Measurements from ENCODE around the gene CACNA1G.

The CACNA1G gene

GRCh38 chr17:50638606-50638965 lies 78.1 kb downstream of the CACNA1G start:
- H3K36me3 ChIP-seq (ENCODE audit: insufficient read depth, low read length): no peaks in the 10 kb centered on the region
- TF ChIP-seq EZH2phosphoT487 (IDR thresholded peaks at IDR 0.05; ENCODE audit: borderline replicate concordance) (no peak), CTCF (conservative IDR thresholded peaks at IDR 0.05; ENCODE audit: low read length) (no peak)
- no peak overlapping the region for H3K4me3 ChIP-seq (ENCODE audit: low read length, poor library complexity, severe bottlenecking)
- no peaks in the 10 kb centered on the region for H3K9me2 ChIP-seq (replicated peaks; ENCODE audit: low read depth, low read length)
- H3K4me2 ChIP-seq (ENCODE audit: low read depth, low read length, poor library complexity, severe bottlenecking): no peak overlapping the region
- H3K27me3 ChIP-seq (ENCODE audit: insufficient read depth, low read length, poor library complexity, severe bottlenecking): no peaks in the 10 kb centered on the region
- no peaks in the 10 kb centered on the region for H3F3A ChIP-seq (ENCODE audit: low read depth)
- H4K20me1 ChIP-seq (ENCODE audit: insufficient read depth, low read length, poor library complexity, severe bottlenecking): no peaks in the 10 kb centered on the region
- no peak overlapping the region for H3K9ac ChIP-seq (ENCODE audit: low read depth, low read length, poor library complexity, severe bottlenecking)
- H2AFZ ChIP-seq (ENCODE audit: low read length): no peak overlapping the region
- no peaks in the 10 kb centered on the region for H3K9me3 ChIP-seq (ENCODE audit: insufficient read depth, low read depth, low read length)
- no peaks in the 10 kb centered on the region for H3K79me2 ChIP-seq (ENCODE audit: insufficient read depth, low read length)
- peaks cover 4% of the 10 kb centered on the region for H3K4me1 ChIP-seq (ENCODE audit: insufficient read depth, low read length, poor library complexity, severe bottlenecking)

GRCh38 chr17:50638966-50639713 lies 78.6 kb downstream of the CACNA1G start:
- H3K36me3 ChIP-seq (ENCODE audit: insufficient read depth, low read length): no peaks in the 10 kb centered on the region
- no peaks in the 10 kb centered on the region for H3K79me2 ChIP-seq (ENCODE audit: insufficient read depth, low read length)
- no peak for TF ChIP-seq CTCF (conservative IDR thresholded peaks at IDR 0.05; ENCODE audit: low read length)
- TF ChIP-seq EZH2phosphoT487 (IDR thresholded peaks at IDR 0.05; ENCODE audit: borderline replicate concordance): no peak
- H3K4me3 ChIP-seq (ENCODE audit: low read length, poor library complexity, severe bottlenecking): no peak overlapping the region
- no peaks in the 10 kb centered on the region for H3K27me3 ChIP-seq (ENCODE audit: insufficient read depth, low read length, poor library complexity, severe bottlenecking)
- H2AFZ ChIP-seq (ENCODE audit: low read length): no peak overlapping the region
- peaks cover 4% of the 10 kb centered on the region for H3K4me1 ChIP-seq (ENCODE audit: insufficient read depth, low read length, poor library complexity, severe bottlenecking)
- no peak overlapping the region for H3K9ac ChIP-seq (ENCODE audit: low read depth, low read length, poor library complexity, severe bottlenecking)
- H3K4me2 ChIP-seq (ENCODE audit: low read depth, low read length, poor library complexity, severe bottlenecking): no peak overlapping the region
- H3K9me3 ChIP-seq (ENCODE audit: insufficient read depth, low read depth, low read length): no peaks in the 10 kb centered on the region
- no peaks in the 10 kb centered on the region for H4K20me1 ChIP-seq (ENCODE audit: insufficient read depth, low read length, poor library complexity, severe bottlenecking)
- H3K9me2 ChIP-seq (replicated peaks; ENCODE audit: low read depth, low read length): no peaks in the 10 kb centered on the region
- H3F3A ChIP-seq (ENCODE audit: low read depth): no peaks in the 10 kb centered on the region

- no peaks in the 10 kb centered on the region for H3K9me2 ChIP-seq (replicated peaks; ENCODE audit: low read depth, low read length)
- H3K79me2 ChIP-seq (ENCODE audit: insufficient read depth, low read length): no peaks in the 10 kb centered on the region
- no peaks in the 10 kb centered on the region for H3F3A ChIP-seq (ENCODE audit: low read depth)
- H3K36me3 ChIP-seq (ENCODE audit: insufficient read depth, low read length): no peaks in the 10 kb centered on the region
- H3K4me1 ChIP-seq (ENCODE audit: insufficient read depth, low read length, poor library complexity, severe bottlenecking): peaks cover 4% of the 10 kb centered on the region
- no peak overlapping the region for H2AFZ ChIP-seq (ENCODE audit: low read length)
- no peaks in the 10 kb centered on the region for H3K9me3 ChIP-seq (ENCODE audit: insufficient read depth, low read depth, low read length)
- H3K4me3 ChIP-seq (ENCODE audit: low read length, poor library complexity, severe bottlenecking): no peak overlapping the region
- no peaks in the 10 kb centered on the region for H4K20me1 ChIP-seq (ENCODE audit: insufficient read depth, low read length, poor library complexity, severe bottlenecking)
- TF ChIP-seq EZH2phosphoT487 (IDR thresholded peaks at IDR 0.05; ENCODE audit: borderline replicate concordance): no peak
- no peak for TF ChIP-seq CTCF (conservative IDR thresholded peaks at IDR 0.05; ENCODE audit: low read length)
- no peak overlapping the region for H3K9ac ChIP-seq (ENCODE audit: low read depth, low read length, poor library complexity, severe bottlenecking)
- H3K4me2 ChIP-seq (ENCODE audit: low read depth, low read length, poor library complexity, severe bottlenecking): no peak overlapping the region
- H3K27me3 ChIP-seq (ENCODE audit: insufficient read depth, low read length, poor library complexity, severe bottlenecking): no peaks in the 10 kb centered on the region
Observed at GRCh38 chr17:50640686-50641351, 80.3 kb downstream of the CACNA1G start.

Measured in Loucy (cell line).